OCI-M1 (cell line): ENCODE results near the gene NOC4L.
"Not testable (repeated sequence)": the region's sequence is repeated elsewhere in the genome, so short reads cannot be mapped to it uniquely, and the experiment has no call there.

Source experiments
- DNase-seq: peaks from one replicate; lab custom pipeline; 2025; lab: John Stamatoyannopoulos, UW

NOC4L gene

DNA sequence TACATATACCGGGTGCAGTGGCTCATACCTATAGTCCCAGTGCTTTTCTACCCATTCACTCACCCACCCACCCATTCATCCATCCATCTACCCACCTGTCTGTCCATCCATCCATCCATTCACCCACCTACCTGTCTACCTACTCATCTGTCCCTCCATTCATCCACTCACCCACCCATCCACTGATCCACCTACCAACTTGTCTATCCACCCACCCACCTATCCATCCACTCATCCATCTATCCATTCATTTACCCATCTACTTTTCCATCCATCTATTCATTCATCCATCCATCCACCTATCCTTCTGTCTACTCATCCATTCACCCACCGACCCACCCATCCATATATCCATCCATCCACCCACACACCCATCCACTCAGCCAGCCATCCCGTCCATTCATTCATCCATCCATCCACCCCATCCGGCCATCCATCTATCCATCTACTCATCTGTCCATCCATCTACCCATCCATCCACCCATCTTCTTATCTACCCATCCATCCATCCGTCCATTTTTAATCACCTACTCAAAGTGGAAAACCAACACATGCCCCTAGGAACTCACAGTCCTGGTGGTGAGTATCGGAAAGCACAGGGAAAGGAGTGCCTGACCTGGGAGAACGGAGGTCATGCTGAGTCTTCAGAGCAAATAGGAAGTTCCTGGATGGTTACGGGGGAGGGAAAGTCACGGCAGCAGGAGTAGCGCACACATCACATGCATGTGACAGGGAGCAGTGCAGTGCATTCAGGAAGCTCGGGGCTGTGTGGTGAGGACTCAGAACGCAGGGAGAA is 20.1 kb upstream of the NOC4L start:
- no peak for DNase-seq

DNA sequence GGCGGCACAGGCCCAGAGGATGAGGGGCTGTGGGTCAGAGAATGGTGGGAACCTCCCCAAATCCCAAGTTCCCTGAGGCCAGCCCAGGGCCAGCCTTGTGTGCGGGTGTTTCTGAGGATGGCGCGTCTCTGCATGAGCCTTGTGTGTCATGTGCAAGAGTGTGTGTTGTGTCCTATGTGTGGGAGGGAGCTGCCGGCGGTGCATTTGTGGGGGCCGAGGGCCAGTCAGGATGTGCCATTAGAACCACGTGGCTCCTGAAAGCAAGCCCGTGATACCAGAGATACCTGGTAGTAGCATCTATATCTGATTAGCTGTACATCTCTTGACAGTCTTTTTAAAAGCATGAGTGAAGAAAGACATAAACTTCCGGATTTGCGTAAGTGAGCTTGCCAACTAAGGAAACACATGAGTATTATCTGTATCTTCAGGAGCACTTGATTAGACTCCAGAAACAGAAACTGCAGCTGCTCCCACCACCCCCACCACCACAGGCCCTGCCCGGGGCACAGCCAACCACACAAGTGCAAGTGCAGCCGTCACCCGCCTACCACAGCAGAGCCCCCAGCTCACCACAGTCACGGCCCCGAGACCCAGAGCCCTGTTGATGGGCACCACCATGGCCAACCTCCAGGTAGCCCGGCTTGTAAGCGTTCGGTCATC is 19.4 kb upstream of the NOC4L start:
- no peak for DNase-seq

DNA sequence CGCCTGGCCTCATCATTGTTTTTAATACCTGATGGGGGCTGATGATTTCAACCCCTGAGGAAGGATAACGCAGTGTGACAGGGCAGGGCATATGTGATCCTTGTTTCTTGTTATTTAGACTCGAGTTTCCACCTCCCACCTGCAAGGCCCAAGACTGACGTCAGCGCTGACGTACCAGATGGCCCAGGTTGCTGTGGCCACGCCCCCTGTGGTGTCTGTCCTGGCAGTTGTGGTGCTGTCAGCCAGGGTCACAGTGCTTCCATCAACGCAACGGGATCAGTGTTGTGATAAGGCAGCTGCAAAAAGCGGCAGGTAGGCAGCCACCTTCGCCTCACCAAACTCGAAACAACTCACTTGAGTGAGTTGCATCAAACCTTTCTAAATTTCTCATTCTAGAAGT is 18.5 kb upstream of the NOC4L start:
- DNase-seq, result no peak

DNA sequence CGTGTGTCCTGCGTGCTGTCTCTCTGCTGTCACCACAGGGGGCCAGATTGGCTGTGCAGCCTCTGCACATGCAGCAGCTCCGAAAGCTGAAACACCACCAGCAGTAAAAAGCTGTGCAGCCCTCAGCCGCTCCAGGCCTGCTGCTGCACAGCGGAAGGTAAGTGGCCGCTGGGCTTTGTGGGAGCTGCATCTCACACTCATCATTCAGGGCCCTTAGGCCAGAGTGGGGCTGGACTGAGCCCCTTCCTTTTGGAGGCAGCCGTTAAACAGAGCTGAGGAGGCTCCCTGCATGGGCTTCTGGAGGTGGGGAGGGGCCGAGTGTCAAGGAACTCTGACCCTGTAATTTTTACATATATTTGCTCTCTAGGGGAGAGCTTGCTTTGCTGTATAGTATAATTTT is 17.2 kb upstream of the NOC4L start:
- DNase-seq, result no peak

DNA sequence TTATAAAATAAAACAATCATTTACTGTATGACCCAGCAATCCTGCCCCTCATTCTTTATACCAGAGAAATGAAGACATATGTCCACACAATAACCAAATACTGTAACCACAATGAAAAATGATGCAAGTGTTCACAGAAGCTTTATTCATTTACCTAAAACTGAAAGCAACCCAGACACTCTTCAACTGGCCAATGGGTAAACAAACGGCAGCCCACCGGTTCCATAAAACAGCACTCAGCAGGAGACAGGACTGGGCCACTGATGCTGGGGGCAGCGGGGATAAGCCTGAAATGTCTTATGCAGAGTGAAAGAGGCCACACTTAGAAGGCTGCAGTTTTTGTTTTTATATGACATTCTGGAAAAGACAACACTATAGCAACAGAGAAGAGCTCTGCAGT is 15.2 kb upstream of the NOC4L start:
- DNase-seq, result no peak

DNA sequence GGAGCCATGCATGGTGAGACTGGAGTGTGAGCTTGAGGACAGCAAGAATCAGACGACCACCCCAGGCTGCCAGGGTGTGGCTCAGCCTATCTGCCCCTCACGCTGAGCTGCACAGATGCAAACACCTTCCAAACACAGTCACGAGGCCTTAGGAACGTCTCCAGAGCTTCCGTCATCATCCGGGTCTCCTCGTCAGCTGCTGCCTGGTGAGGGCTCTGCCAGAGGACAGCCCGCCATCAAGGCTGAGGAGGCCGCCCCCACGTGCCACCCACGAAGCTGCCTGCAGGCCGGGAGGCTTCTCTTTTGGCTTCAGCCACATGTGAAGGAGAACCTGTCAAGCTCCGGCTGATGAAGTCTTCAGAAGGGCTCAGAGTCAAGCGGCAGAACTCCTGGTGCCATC is 13.6 kb upstream of the NOC4L start:
- no peak for DNase-seq

DNA sequence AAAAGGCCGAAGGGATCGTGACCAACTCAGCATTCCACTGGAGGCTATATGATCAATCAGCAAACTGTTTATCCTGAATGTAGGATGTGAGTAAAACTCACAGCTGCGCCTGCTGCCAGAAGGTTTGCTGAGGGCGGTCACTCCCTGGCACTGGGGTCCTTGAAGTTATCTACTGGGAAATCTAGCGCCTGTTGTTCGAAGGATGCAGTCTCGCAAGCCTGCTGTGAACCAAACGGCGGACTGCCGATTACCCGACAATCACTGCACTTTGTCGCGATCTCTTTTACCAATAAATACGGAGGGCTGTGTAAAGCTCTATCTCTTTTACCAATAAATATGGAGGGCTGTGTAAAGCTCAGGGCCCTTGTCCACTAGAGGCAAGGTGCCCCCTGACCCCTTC is 13.0 kb upstream of the NOC4L start:
- DNase-seq, result no peak

DNA sequence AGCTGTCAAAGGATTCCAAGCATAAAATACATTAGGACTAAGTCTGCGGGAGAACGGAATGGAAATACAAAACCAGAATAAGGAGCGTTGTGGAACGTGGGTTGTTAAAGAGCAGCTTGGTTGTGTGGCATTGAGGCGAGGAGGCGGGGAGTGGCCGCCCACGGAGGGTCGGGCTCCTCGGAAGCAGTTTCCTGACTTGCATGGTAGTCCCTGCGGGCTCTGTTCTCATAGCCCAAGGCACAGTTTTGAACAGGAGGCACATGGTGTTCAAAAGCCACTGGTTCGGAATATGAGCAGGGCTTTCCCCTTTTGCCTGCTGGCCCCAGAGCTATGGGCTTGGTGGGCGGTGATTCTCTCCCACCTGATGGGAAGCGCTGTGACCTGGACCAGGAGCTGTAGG is 12.3 kb upstream of the NOC4L start:
- DNase-seq, result no peak

DNA sequence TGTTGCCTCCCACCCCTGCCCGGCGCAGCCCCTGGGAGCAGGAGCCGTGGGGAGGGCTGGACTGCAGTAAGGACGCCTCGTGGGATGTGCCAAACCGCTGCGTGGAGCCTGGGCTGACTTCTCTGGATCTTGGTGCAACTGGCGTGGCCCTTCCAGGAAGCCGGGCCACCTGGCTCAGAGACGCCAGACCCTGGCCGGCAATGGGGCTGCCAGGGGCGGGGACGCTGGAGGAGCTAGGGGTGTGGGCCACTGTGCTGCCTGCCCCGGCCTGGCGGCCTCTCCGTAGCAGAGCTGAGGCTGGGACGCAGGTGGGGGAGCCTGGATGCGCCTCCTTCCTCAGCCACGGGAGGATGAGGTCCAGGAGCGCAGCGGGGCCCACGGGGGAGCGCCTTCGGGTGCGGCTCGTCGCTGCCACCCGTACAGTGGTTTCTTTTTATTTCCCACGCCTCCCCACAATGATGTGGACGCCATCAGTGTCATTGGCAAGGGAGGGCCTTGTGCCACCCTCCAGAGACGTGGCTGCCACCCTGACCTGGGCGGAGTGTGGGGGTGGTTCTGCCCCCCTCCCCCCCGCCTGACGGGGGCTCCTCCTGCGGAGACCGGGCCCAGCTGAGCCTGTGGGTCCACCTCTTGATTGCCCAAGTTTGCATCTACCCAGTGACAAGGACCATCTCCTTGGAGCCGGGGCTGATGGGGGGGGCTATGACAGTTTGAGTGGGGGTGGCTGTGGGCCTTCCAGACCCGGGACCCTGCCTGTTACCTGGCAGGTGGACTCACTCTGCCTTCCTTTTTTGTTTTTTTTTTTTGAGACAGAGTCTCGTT is 11.4 kb upstream of the NOC4L start:
- no peak for DNase-seq

DNA sequence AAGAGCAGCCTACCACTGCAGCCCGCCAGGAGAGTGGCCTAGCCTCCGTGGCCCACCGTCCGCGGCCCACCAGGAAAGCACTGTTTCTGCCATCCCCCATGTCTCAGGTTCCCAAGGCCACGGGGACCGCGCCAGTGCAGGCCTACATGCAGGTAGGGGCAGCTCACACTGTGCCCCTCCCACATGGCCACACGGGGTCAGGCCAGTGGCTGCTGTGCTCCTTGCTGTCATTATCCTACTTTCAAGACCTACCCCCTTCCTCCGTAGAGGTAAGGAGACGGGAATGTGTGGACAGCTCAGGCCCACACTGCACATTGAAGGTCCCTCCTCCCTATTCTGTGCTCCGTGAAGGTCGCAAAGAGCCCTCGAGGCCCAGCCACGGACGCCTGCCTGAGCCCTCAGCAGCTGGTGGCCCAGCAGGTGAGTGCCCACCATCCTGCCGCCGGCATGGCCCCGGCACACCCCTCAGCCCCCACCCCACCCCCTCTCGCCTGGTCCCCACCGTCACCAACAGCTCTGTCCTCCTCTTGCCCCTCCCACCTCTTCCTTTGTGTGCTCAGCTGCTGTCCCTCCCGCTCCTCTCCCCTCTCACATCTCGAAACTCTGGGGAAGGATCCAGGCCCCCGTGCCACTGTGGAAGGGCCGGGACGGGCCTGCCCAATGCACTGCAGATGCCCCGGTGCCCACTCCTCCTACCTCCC is 10.2 kb upstream of the NOC4L start:
- no peak for DNase-seq

DNA sequence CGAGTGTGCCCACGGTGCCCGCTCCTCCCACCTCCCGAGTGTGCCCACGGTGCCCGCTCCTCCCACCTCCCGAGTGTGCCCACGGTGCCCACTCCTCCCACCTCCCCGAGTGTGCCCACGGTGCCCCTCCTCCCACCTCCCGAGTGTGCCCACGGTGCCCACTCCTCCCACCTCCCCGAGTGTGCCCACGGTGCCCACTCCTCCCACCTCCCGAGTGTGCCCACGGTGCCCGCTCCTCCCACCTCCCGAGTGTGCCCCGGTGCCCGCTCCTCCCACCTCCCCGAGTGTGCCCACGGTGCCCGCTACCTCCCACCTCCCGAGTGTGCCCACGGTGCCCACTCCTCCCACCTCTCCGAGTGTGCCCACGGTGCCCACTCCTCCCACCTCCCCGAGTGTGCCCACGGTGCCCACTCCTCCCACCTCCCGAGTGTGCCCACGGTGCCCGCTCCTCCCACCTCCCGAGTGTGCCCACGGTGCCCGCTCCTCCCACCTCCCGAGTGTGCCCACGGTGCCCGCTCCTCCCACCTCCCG is 9.5 kb upstream of the NOC4L start:
- not testable (repeated sequence) for DNase-seq

DNA sequence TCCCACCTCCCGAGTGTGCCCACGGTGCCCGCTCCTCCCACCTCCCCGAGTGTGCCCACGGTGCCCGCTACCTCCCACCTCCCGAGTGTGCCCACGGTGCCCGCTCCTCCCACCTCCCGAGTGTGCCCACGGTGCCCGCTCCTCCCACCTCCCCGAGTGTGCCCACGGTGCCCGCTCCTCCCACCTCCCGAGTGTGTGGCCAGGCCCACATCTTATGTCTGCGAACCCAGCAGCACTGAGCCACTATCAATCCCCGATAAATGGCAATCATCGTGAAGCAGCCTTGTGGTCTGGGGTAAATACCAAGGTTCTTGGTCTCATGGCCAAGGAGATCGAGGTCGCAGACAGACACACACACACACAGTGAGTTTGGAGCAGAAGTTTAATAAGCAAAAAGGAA is 8.0 kb upstream of the NOC4L start:
- not testable (repeated sequence) for DNase-seq

DNA sequence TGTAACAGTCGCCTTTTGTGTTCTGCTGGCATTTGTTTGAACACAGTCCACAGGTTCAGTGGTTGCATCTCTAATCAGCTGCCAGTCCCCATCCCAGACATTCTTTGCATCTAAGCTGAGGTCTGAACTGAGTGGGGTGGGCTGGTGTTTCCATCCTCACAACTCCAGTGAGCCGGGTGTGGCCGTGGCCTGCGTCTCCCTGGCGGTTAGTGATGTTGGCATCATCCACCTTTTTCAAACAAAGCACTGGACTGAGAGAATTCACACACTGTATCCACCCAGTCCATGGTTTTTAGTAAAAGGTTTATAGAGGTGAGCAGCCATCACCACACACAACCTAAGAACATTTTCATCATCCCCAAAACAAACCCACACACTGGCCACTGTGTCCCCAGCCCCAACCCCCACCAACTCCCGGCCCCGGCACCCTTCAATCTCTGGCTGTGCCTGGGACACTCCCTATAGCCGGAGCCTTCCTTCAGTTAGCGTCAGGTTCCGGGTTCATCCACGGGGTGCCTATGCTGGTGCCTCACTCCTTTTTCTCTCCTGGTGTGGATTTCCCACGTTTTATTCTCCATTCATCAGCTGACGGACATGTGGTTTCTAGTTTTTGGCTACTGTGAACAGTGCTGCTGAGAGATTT is 6.7 kb upstream of the NOC4L start:
- no peak for DNase-seq

DNA sequence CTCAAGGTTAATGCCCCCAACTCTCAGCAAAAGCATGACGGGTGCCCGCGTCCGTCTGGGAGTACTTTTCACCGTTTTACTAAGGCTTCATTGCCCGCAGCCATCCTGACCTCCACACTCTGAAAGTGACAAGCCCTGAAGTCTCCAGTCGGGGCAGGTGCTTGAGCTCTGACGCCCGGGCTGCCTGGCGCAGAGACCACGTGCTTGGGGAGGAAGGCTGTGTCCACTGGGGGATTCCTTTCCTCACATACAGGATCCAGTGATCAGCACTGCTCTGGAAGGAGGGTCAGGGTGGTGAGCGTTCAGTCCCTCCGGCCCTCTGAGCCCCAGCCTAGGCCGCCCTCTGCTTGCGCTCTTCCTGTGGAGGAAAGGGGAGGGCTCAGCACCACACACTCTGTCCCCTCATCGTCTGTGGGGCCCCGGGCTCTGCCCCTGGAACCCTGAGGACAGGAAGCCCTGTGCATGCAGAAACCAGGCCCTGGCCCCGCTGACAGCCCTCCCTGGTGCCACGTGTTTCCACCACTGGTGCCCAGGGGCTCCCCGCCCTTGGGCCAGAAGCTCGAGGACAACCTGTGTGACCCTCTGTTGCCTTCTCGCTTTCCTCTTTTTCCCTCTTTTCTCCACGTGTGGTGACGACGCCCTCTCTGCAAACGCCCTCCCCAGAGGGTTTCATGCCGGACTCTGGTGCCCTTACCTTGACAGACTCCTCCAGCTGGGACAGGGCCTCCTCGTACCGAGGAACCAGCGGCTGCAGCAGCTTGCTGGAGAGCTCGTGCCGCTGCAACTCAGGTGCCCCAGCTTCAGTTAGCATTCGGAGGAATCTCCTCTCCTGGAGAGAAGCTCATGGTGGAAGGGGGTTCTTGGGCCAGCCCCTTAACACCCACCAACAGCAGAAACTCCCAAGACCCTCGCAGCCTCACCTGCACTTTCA is 5.1 kb upstream of the NOC4L start:
- no peak for DNase-seq

DNA sequence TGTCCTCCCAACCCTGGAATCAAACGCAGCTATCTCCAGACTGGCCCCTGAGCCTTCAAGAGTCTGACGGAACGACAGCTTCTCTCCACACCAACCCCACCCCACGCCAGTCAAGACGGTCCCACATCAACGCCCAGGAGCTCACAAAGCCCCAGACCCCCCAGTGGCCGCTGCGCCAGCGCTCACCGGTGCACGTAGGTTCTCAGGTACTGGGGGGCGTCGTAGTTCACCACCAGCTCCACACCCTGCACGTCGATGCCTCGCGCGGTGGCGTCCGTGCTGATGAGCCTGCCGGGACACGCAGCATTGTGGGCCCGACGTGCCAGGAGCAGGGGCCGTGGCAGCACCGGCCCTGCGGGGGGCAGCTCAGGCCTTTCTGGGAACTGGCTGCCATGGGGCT is 4.3 kb upstream of the NOC4L start:
- no peak for DNase-seq

DNA sequence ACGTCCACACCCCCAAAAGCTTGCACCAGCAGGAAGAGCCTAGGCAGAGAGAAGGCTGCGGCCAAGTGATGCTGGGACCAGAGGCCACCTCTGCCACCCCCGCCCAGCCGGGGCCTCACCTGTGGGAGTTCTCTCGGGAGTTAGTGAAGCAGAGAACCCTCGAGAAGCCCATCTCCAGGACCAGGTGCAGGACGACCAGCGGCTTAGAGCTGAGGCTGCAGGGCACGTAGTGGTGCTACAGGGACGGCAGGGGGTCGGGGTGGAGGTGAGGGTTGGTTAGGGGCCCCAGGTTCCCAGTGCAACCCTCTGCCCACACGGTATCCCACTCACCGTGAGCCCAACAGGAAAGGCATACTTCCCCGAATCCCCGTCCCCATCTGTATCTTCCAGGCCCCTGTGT is 3.8 kb upstream of the NOC4L start:
- DNase-seq, result no peak

DNA sequence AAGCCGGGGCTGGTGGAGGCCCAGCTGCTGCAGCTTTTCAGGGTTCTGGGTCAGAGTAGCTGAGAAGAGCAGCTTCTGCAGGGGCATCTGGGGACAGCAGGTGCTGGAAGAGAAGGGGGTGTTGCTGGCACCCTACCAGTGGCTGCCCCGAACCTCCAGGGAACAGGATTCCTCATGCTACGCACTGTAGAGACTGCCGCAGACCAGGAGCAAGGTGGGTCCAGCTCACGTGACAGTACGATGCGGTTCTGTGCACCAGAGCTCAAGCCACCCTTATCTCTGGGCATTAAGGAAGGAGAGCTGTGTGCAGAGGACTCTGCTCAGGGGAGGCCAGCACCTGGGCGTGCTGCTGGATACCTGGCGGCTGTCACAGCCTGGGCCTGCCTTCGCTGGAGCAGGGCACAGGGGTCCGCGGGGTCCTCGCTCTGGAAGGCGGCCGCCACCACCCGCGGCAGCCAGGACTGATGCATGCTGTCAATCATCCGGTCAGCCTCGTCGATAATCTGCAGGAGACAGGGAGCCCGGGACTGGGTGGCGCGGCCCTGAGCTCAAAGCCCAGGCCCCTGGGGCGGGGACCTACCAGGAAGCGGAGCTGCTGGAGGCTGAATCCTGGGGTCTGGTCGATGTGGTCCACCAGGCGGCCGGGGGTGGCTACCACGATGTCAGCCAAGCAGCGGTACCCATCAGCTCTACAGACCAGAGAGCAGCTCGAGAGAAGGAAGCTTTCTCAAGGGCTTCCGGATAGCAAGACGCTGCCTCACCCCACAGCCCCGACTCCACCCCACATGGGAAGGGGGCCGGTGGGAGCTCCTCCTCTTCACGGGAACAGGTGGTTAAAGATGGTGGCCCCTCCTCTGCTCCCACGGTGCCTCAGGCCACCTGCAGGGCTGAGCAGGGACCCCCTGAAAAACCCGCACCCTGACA is 3.1 kb upstream of the NOC4L start:
- no peak for DNase-seq

DNA sequence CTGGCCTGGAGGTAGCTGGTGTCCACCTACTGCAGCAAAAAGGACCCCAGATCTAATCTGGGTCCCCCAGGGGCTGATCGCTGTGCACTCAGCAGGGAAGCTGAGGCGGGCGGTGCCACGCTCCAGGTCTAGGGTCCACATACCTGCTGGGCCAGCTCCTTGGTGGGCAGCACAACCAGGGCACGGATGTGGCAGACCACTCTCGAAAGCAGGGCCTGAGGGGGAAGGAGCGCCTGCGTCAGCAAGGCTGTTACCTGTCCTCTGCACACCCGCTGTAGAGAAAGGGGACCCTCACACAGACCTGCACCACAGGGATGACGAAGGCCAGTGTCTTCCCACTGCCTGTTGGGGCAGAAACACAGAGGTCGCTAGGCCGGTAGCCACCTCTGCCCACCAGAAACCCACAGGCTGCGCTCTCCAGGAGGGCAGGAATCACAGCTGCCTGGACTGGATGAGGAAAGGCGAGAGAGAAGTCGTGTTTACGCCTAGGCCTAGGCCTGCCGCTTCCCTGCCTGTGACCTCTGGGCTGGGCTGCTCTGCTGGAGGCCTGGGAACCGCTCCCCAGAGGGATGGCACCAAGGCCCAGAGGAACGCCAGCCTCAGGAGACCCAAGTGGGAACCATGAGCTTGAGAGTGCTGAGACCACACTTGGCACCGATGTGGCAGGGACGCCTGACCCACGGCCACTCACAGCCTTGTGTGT is 2.1 kb upstream of the NOC4L start:
- no peak for DNase-seq
